Adrenal gland (tissue), 12 donors: ENCODE results near the gene CMTM3. TPM values are rescaled to one million over a fixed set of nuclear protein-coding genes. Genes with fewer than 3 reads are reported as not detected.

Source experiments
- DNase-seq, 7 donors: peaks; one replicate each; pipeline ENCODE4 v3.0.0-alpha.2; 2019 to 2020
- H3K27ac ChIP-seq, 5 donors: fragments of 200-600 bp; sonication (generic) in 4 of 5; 1 replicate in 3 of 5; 2 replicates in 2 of 5; pipeline versions ENCODE4 v1.5.1 to v1.8.0; 2016 to 2020; ENCODE audit warnings: mild to moderate bottlenecking in 1 of 5
- H3K27me3 ChIP-seq: fragments of 200-600 bp; 2 replicates; pipeline ENCODE4 v1.8.0; 2021
- H3K36me3 ChIP-seq, 2 donors: fragments of 200-600 bp; replicated peaks in 1 of 2; 1 replicate in 1 of 2; 2 replicates in 1 of 2; pipeline versions ENCODE4 v1.5.1 to v1.8.0; 2018 to 2022
- H3K4me1 ChIP-seq, 2 donors: fragments of 200-600 bp; replicated peaks in 1 of 2; 1 replicate in 1 of 2; 2 replicates in 1 of 2; pipeline versions ENCODE4 v1.5.1 to v1.8.0; 2018 to 2021
- H3K4me3 ChIP-seq, 4 donors: fragments of 200-600 bp; sonication (generic) in 3 of 4; one replicate each; pipeline ENCODE4 v1.5.1; 2016 to 2018
- H3K9me3 ChIP-seq, 3 donors: fragments of 200-600 bp; sonication (generic) in 1 of 3; replicated peaks in 1 of 3; 1 replicate in 2 of 3; 2 replicates in 1 of 3; pipeline versions ENCODE4 v1.5.1 to v1.8.0; 2016 to 2021
- CTCF ChIP-seq, 6 experiments: fragments of 450-650 bp in 4 of 6; fragments of 200-600 bp in 2 of 6; sonication (generic) in 1 of 6; IDR thresholded peaks; 1 replicate in 5 of 6; 2 replicates in 1 of 6; pipeline versions ENCODE4 v1.5.1 to v1.8.0; 2016 to 2021; ENCODE audit warnings: antibody characterized with exemption in 6 of 6, mild to moderate bottlenecking in 2 of 6, moderate library complexity in 1 of 6
- POLR2A ChIP-seq, 2 donors: fragments of 450-650 bp; IDR thresholded peaks; one replicate each; pipeline ENCODE4 v1.6.1; 2017; ENCODE audit warnings: antibody characterized with exemption in 2 of 2, mild to moderate bottlenecking in 2 of 2, moderate library complexity in 1 of 2
- WGBS, 4 donors: extraction: QIAGEN DNeasy Blood & Tissue Kit in 2 of 4; methylation state at CpG; one replicate each; pipeline versions ENCODE4 v1.1.5 to v1.1.7; 2013 to 2017; 5-methylcytosine and 5-hydroxymethylcytosine counted together
- intact Hi-C, 2 donors: fragments of 100-400 bp; cut with DNase I; formaldehyde crosslinking; loops; one replicate each; pipeline versions ENCODE4 v1.14.1 to v1.15.0; 2022 to 2023
- polyA plus RNA-seq, 3 donors: library from polyadenylated mRNA; stranded (reverse); fragments of 200-250 nt in 2 of 3; fragments of 350-450 nt in 1 of 3; fragmentation: Illumina TruSeq in 1 of 3; extraction: RNeasy Lipid Tissue Mini Kit (QIAGEN cat#74804) in 1 of 3; gene quantifications; one replicate each; pipeline ENCODE4 v1.2.3, GENCODE V29; 2013 to 2014
- total RNA-seq, 9 donors: library from RNA; depleted of rRNA in 4 of 9; stranded (reverse); fragments of >200 nt in 4 of 9; fragments of 120-200 nt in 1 of 9; fragmentation: NEBNext Ultra II Directional in 1 of 9; extraction: Animal tissue kit (Norgen Biotek cat#: 25700) in 1 of 9; gene quantifications; one replicate each; pipeline versions ENCODE4 v1.1.0 to v1.2.4, GENCODE V29; 2013 to 2023
- donor health status: healthy with polysubstance abuse.
- donor health status: Bipolar disorder and iron deficiency.
- donor health status: DM: yes; HTN: yes; CAD: no.
- donor health status: DM: no; HTN: no; CAD: no.
- donor health status: DM: no; HTN: no; CAD: no.
- donor health status: DM: yes; HTN: yes; CAD: no.

CMTM3 gene
- total and polyA plus RNA-seq, 12 donors: 6.4 to 31.8 (median 24.6) TPM

- TF ChIP-seq CTCF (IDR thresholded peaks at IDR 0.05): no peak
- TF ChIP-seq POLR2A (IDR thresholded peaks at IDR 0.05): no peak
- WGBS, 4 donors: 76 to 93% (median 88%) methylated on average over 1 of the region's 1 CpG
- Histone ChIP-seq H3K4me1 (peaks cover 8 to 14% of the 10 kb centered on the region in 2 donors), H3K9me3 (no peaks in the 10 kb centered on the region), H3K36me3 (no peaks in the 10 kb centered on the region), H3K27ac (no peak overlapping the region), H3K4me3 (no peak overlapping the region), H3K27me3 (no peaks in the 10 kb centered on the region)
- intact Hi-C loops: no loop called here
- no peak for DNase-seq
Measured at GRCh38 chr16:66574081-66574480, 30.4 kb upstream of the CMTM3 start.

- Histone ChIP-seq H3K36me3 (no peaks in the 10 kb centered on the region), H3K9me3 (no peaks in the 10 kb centered on the region), H3K27me3 (no peaks in the 10 kb centered on the region), H3K4me3 (no peak overlapping the region), H3K27ac (no peak overlapping the region), H3K4me1 (peaks cover 10 to 14% of the 10 kb centered on the region in 2 donors)
- DNase-seq: no peak
- intact Hi-C loops: no loop called here
- TF ChIP-seq POLR2A (IDR thresholded peaks at IDR 0.05): no peak
- no peak for TF ChIP-seq CTCF (IDR thresholded peaks at IDR 0.05)
- WGBS, 4 donors: 90 to 94% (median 93%) methylated on average over 3 of the region's 3 CpGs
Measured at GRCh38 chr16:66574531-66574930, 30.0 kb upstream of the CMTM3 start.

GRCh38 chr16:66575060-66575459, 29.4 kb upstream of the CMTM3 start:
- intact Hi-C loops: no loop called here
- H3K9me3 ChIP-seq: no peaks in the 10 kb centered on the region
- no peak for DNase-seq
- peaks cover 10 to 11% of the 10 kb centered on the region in 2 donors for H3K4me1 ChIP-seq
- H3K27me3 ChIP-seq: no peaks in the 10 kb centered on the region
- whole genome bisulfite sequencing, 4 donors: 94 to 98% (median 96%) methylated on average over 1 to 3 of the region's 3 CpGs
- no peak overlapping the region for H3K27ac ChIP-seq
- no peak overlapping the region for H3K4me3 ChIP-seq
- TF ChIP-seq CTCF (IDR thresholded peaks at IDR 0.05): no peak
- TF ChIP-seq POLR2A (IDR thresholded peaks at IDR 0.05): no peak
- no peaks in the 10 kb centered on the region for H3K36me3 ChIP-seq

GRCh38 chr16:66576296-66576695, 28.2 kb upstream of the CMTM3 start:
- no peaks in the 10 kb centered on the region for H3K9me3 ChIP-seq
- 90 to 95% (median 91%) methylated on average over 5 of the region's 5 CpGs for WGBS, 4 donors
- H3K27me3 ChIP-seq: no peaks in the 10 kb centered on the region
- TF ChIP-seq CTCF (IDR thresholded peaks at IDR 0.05) (no peak), POLR2A (IDR thresholded peaks at IDR 0.05) (no peak)
- H3K36me3 ChIP-seq: no peaks in the 10 kb centered on the region
- H3K4me3 ChIP-seq: no peak overlapping the region
- H3K27ac ChIP-seq: no peak overlapping the region
- intact Hi-C loops: no loop called here
- peaks cover 10 to 11% of the 10 kb centered on the region in 2 donors for H3K4me1 ChIP-seq
- no peak for DNase-seq
